Astrocyte (in vitro differentiated cells and primary cell): ENCODE data around the gene PRR16. TPM values are rescaled to one million over a fixed set of nuclear protein-coding genes. Genes with fewer than 3 reads are reported as not detected.

ENCODE experiments used
- DNase-seq: peaks from one replicate; pipeline ENCODE4 v3.0.0-alpha.2; 2010; ENCODE audit warnings: low read depth
- FAIRE-seq: peaks from 2 replicates; lab custom pipeline; 2011; peaks lifted over from hg19 to GRCh38; lab: Jason Lieb, UNC
- H2AFZ ChIP-seq: 2 replicates; pipeline ENCODE4 v1.6.0; 2012; ENCODE audit warnings: low read depth, low read length, inconsistent platforms
- H3K27ac ChIP-seq: 2 replicates; pipeline ENCODE4 v1.5.1; 2011; ENCODE audit warnings: low read depth, low read length, inconsistent platforms
- H3K27me3 ChIP-seq: 2 replicates; pipeline ENCODE4 v1.6.0; 2011; ENCODE audit warnings: low read length, inconsistent platforms; ENCODE audit not compliant: insufficient read depth
- H3K36me3 ChIP-seq: 2 replicates; pipeline ENCODE4 v1.5.1; 2011; ENCODE audit warnings: low read length, inconsistent platforms; ENCODE audit not compliant: insufficient read depth
- H3K4me1 ChIP-seq: 2 replicates; pipeline ENCODE4 v1.5.1; 2011; ENCODE audit warnings: low read length, inconsistent platforms; ENCODE audit not compliant: insufficient read depth
- H3K4me2 ChIP-seq: 2 replicates; pipeline ENCODE4 v1.6.0; 2012; ENCODE audit warnings: low read length, inconsistent platforms
- H3K4me3 ChIP-seq: 2 replicates; pipeline ENCODE4 v1.5.1; 2011; ENCODE audit warnings: low read depth, mild to moderate bottlenecking, low read length, inconsistent platforms; ENCODE audit not compliant: insufficient read depth
- H3K79me2 ChIP-seq: 2 replicates; pipeline ENCODE4 v1.6.0; 2012; ENCODE audit warnings: mild to moderate bottlenecking, low read length, inconsistent platforms; ENCODE audit not compliant: insufficient read depth
- H3K9ac ChIP-seq: 2 replicates; pipeline ENCODE4 v1.6.0; 2012; ENCODE audit warnings: mild to moderate bottlenecking, low read length, inconsistent platforms
- H3K9me3 ChIP-seq: 2 replicates; pipeline ENCODE4 v1.5.1; 2012; ENCODE audit warnings: low read depth, mild to moderate bottlenecking, low read length, inconsistent platforms; ENCODE audit not compliant: insufficient read depth
- H4K20me1 ChIP-seq: 2 replicates; pipeline ENCODE4 v1.6.0; 2012; ENCODE audit warnings: low read length, inconsistent platforms; ENCODE audit not compliant: insufficient read depth
- H3K27ac Mint-ChIP-seq: one replicate; pipeline ENCODE4 v1.8.0; 2021; ENCODE audit warnings: mild to moderate bottlenecking, mixed read lengths; ENCODE audit not compliant: unreplicated experiment
- H3K27me3 Mint-ChIP-seq: one replicate; pipeline ENCODE4 v1.8.0; 2021; ENCODE audit warnings: low read depth, mixed read lengths; ENCODE audit not compliant: unreplicated experiment
- H3K36me3 Mint-ChIP-seq: one replicate; pipeline ENCODE4 v1.8.0; 2021; ENCODE audit warnings: low read depth, mixed read lengths; ENCODE audit not compliant: unreplicated experiment
- H3K4me1 Mint-ChIP-seq: one replicate; pipeline ENCODE4 v1.8.0; 2021; ENCODE audit warnings: low read depth, mixed read lengths; ENCODE audit not compliant: unreplicated experiment
- H3K4me3 Mint-ChIP-seq: one replicate; pipeline ENCODE4 v1.8.0; 2021; ENCODE audit warnings: mild to moderate bottlenecking, moderate library complexity, mixed read lengths; ENCODE audit not compliant: unreplicated experiment
- H3K9me3 Mint-ChIP-seq: one replicate; pipeline ENCODE4 v1.8.0; 2021; ENCODE audit warnings: mild to moderate bottlenecking, mixed read lengths; ENCODE audit not compliant: unreplicated experiment
- EZH2 ChIP-seq: IDR thresholded peaks from 2 replicates; pipeline ENCODE4 v1.6.1; 2012; ENCODE audit warnings: mild to moderate bottlenecking, low read length, inconsistent platforms; ENCODE audit not compliant: insufficient read depth
- total RNA-seq: library from RNA; stranded (reverse); gene quantifications from 2 replicates; pipeline ENCODE4 v1.2.1, GENCODE V29; 2021
- TF ChIP-seq, protein P1 (sequence below): IDR thresholded peaks from 2 replicates; pipeline ENCODE4 v1.5.1; 2011; ENCODE audit warnings: low read depth, mild to moderate bottlenecking, inconsistent platforms, low read length, moderate library complexity; ENCODE audit not compliant: insufficient read depth

The PRR16 gene
- total RNA-seq, 1 donor from 2014 or later, result 9.1 TPM

DNA sequence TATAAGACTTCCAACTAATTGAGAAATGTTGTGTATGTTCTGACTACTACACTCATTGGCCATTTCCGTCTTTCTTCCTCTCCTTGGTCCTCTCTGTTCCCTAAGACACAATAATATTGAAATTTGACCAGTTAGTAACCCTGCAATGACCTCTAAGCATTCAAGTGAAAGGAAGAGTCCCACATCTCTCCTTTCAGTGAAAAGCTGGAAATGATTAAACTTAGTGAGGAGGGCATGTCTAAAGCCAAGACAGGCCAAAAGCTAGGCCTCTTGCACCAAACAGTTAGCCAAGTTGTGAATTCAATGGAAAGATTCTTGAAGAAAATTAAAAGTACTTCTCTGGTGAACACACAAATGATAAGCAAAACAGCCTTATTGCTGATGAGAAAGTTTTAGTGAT is 122.5 kb downstream of the PRR16 start:
- Histone ChIP-seq H3K79me2 (peaks cover 12% of the 10 kb centered on the region), H3K27ac (no peak overlapping the region), H2AFZ (no peak overlapping the region), H3K27me3 (no peaks in the 10 kb centered on the region), H4K20me1 (peaks cover 3% of the 10 kb centered on the region), H3K9ac (no peak overlapping the region), H3K36me3 (no peaks in the 10 kb centered on the region), H3K4me3 (no peak overlapping the region), H3K4me2 (no peak overlapping the region), H3K4me1 (no peaks in the 10 kb centered on the region), H3K9me3 (no peaks in the 10 kb centered on the region)
- no peak for FAIRE-seq
- no peak overlapping the region for H3K27ac Mint-ChIP-seq
- H3K9me3 Mint-ChIP-seq, result no peaks in the 10 kb centered on the region
- TF ChIP-seq, protein P1, sequence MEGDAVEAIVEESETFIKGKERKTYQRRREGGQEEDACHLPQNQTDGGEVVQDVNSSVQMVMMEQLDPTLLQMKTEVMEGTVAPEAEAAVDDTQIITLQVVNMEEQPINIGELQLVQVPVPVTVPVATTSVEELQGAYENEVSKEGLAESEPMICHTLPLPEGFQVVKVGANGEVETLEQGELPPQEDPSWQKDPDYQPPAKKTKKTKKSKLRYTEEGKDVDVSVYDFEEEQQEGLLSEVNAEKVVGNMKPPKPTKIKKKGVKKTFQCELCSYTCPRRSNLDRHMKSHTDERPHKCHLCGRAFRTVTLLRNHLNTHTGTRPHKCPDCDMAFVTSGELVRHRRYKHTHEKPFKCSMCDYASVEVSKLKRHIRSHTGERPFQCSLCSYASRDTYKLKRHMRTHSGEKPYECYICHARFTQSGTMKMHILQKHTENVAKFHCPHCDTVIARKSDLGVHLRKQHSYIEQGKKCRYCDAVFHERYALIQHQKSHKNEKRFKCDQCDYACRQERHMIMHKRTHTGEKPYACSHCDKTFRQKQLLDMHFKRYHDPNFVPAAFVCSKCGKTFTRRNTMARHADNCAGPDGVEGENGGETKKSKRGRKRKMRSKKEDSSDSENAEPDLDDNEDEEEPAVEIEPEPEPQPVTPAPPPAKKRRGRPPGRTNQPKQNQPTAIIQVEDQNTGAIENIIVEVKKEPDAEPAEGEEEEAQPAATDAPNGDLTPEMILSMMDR, result no peak
- TF ChIP-seq EZH2, result no peak
- no peaks in the 10 kb centered on the region for H3K36me3 Mint-ChIP-seq
- DNase-seq, result no peak
- H3K27me3 Mint-ChIP-seq, result no peaks in the 10 kb centered on the region
- no peak overlapping the region for H3K4me3 Mint-ChIP-seq
- H3K4me1 Mint-ChIP-seq, result no peaks in the 10 kb centered on the region

DNA sequence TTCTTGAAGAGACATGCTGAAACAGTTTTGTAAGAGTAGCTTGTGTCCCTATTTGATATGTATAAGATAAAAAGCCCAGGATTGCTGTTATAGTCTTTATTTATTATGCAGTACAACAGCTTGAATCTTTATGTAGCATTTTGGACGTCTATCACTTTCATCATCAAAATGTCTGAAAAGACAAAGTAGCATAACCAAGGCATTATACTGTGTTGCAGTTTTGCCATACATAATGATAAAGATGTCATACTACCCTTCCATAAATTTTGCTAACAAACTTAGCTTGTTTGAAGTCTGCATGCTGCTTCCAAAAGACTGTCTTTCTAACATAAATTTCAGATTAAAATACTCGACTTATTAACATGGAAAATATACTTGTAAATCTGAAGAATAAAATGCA is 127.8 kb downstream of the PRR16 start:
- Histone ChIP-seq H2AFZ (no peak overlapping the region), H3K27ac (no peak overlapping the region), H3K4me1 (no peaks in the 10 kb centered on the region), H3K4me2 (no peak overlapping the region), H3K36me3 (no peaks in the 10 kb centered on the region), H3K27me3 (no peaks in the 10 kb centered on the region), H3K9ac (no peak overlapping the region), H3K4me3 (no peak overlapping the region), H4K20me1 (no peaks in the 10 kb centered on the region), H3K9me3 (no peaks in the 10 kb centered on the region), H3K79me2 (no peaks in the 10 kb centered on the region)
- H3K9me3 Mint-ChIP-seq, result no peaks in the 10 kb centered on the region
- H3K4me1 Mint-ChIP-seq, result no peaks in the 10 kb centered on the region
- FAIRE-seq (no peak), DNase-seq (no peak)
- TF ChIP-seq EZH2, result no peak
- TF ChIP-seq, protein P1, result no peak
- H3K27me3 Mint-ChIP-seq, result no peaks in the 10 kb centered on the region
- H3K4me3 Mint-ChIP-seq, result no peak overlapping the region
- no peaks in the 10 kb centered on the region for H3K36me3 Mint-ChIP-seq
- H3K27ac Mint-ChIP-seq, result no peak overlapping the region

DNA sequence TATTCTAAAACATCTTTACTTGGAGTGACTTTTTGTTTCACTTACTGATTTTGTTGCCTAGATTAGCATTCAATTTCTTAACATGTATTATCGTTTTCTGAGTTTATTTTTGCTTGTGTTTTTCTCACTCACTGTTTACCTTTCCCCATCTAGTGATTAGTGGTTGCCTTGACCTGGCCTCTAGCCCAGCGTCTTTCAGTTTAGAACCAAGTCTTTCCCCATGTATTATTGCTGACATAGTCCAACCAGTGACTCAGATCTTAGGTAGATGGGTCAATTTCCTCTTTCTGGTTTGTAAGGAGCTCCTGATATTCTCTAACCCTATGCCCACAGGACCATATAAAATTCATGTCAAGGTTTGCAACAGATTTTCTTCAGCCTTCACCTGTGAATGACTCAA is 135.5 kb downstream of the PRR16 start:
- no peak overlapping the region for H3K27ac Mint-ChIP-seq
- H3K27ac ChIP-seq, result peak overlapping the region; percentile 24

More for the DNA sequence above, 135.5 kb downstream of the PRR16 start:
- Histone ChIP-seq H3K36me3 (no peaks in the 10 kb centered on the region), H3K9me3 (peaks cover 6% of the 10 kb centered on the region), H4K20me1 (no peaks in the 10 kb centered on the region), H2AFZ (no peak overlapping the region), H3K79me2 (peaks cover 34% of the 10 kb centered on the region), H3K4me3 (peak overlapping the region; percentile 5), H3K4me1 (peaks cover 14% of the 10 kb centered on the region), H3K27me3 (no peaks in the 10 kb centered on the region), H3K9ac (peak overlapping the region; percentile 15), H3K4me2 (peak overlapping the region; percentile 72)
- H3K27me3 Mint-ChIP-seq, result no peaks in the 10 kb centered on the region
- FAIRE-seq (peak; percentile 64), DNase-seq (peak; percentile 78)
- no peaks in the 10 kb centered on the region for H3K9me3 Mint-ChIP-seq
- H3K4me1 Mint-ChIP-seq, result peaks cover 23% of the 10 kb centered on the region
- TF ChIP-seq, protein P1, result no peak
- no peak for TF ChIP-seq EZH2
- no peak overlapping the region for H3K4me3 Mint-ChIP-seq
- H3K36me3 Mint-ChIP-seq, result no peaks in the 10 kb centered on the region
